GM21447 (cell line): ENCODE results near the gene PKDCC.

Source experiments
- ATAC-seq: cut with Tn5 transposase; IDR thresholded peaks from one replicate; pipeline ENCODE4 v1.9.1; 2021; ENCODE audit not compliant: unreplicated experiment

PKDCC gene

DNA sequence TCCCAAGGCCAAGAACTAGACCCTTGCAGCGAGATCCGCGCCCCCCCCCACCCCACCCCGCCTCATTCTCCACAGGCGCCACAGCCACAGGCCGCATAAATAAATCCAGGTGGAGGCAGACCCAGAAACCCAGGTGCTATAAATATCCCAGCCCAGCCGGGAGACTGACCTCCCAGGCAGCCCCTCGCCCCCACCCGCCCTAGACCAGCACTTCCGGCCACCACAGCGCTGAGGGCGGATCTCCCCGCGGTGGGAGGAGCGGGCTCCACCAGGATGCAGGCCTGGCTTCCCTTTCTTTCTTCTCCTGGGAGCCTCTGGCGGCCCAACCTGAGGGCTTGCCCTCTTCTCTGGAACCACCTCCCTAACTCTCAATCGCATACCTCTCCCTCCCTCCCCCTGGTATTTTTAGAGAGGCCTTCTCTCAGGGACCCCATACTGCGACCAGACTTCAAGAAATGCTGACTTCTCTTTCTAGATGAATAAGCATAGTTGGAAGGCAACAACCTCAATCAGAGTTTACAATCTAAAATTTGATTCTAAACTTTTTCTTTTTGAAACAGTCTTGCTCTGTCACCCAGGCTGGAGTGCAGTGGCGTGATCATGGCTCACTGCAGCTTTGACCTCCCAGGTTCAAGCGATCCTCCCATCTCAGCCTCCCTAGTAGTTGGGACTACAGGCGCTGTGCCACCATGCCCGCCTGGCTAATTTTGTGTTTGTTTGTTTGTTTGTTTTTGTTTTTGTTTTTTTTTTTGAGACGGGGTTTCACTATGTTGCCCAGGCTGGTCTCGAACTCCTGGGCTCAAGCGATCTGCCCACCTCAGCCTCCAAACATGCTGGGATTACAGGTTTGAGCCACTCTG lies 55.0 kb downstream of the PKDCC start:
- peak; percentile 4 for ATAC-seq

DNA sequence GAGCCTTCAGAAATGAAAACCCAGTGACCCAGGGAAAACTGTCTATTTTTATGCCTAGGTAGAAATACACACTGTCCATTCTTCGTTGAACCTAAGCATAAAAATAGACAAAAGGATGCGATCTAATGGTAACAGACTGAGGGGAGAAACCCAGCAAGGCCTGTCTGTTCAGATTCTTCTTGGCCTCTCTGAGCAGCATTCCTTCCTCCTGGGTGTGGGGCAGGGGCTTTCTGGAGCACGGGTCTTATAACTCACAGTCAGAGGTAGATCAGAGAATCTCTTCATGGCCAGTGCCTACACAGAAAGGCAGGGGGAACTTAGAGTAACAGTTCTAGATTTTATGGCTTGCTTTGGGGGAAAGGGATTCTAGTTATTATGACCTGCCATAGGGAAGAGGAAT lies 56.0 kb downstream of the PKDCC start:
- ATAC-seq: no peak

- no peak for ATAC-seq
These were observed 56.8 kb downstream of the PKDCC start for GRCh38 chr2:42104621-42105020.

GRCh38 chr2:42105330-42106256 lies 57.8 kb downstream of the PKDCC start:
- peak; percentile 44 for ATAC-seq

DNA sequence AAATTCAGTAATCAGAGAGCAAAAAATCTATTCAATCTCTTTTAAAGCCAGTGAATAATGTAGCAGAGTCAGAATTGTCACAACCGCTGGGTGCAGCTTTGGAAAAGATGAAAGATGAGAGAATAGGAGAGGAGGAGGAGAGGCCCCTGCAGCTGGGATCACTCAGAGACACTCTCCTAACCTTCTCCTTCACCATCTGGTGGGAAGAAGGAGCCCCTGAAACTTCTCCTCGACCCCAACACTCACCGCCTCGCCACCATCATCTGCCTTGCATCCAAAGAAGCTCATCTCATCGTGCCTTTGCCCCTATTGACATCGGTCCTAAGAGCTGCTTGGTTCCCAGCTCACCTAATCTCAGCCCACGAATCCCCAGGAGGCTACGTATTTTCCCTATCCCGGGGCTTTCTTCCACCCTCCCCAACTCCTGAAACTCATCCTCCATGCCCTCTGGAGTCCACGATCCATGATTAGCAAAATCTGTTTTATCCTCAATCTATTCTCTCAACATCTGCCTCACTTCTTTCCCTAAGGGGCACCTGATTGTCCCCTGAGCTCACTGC lies 58.5 kb downstream of the PKDCC start:
- ATAC-seq: no peak

GRCh38 chr2:42107249-42108042 lies 59.6 kb downstream of the PKDCC start:
- no peak for ATAC-seq
